Retinal pigment epithelial cell (primary cell): Measurements from ENCODE around the gene FAAH.

ENCODE experiments used
- DNase-seq: peaks from one replicate; pipeline ENCODE4 v3.0.0-alpha.2; 2010; ENCODE audit warnings: low read depth
- H3K4me3 ChIP-seq: 2 replicates; pipeline ENCODE4 v1.5.1; 2011; ENCODE audit warnings: mild to moderate bottlenecking, low read length, control low read depth, moderate library complexity
- TF ChIP-seq, protein P1 (sequence below): conservative IDR thresholded peaks from 2 replicates; pipeline ENCODE4 v1.5.1; 2011; ENCODE audit warnings: low read depth, low read length, control low read depth, inconsistent platforms

FAAH gene

DNA sequence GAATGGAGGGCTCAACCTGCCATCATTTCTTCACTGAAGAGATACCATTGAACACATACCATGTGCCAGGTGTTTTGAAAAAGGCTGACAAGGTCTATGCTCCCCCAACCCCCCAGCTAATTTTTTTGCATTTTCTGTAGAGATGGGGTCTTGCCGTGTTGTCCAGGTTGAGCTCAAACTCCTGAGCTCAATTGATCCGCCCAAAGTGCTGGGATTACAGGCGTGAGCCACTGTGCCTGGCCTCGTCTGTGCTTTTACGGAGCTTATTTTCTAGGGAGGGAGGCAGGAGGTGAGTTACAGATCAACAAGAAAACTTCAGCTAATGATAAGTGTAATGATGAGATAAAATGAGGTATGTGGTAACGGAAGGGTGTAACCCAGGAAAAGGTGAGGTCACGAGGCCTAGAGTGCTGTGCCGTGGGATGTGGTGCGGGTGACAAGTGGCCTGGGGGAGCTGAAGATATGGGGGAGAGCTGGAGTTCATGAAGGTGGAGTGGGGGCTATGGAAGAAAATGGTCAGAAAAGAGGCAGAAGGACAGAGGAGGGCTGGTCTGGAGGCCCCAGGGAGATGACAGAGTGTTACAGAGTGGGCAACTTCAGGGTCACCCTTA is 28.2 kb downstream of the FAAH start:
- no peak for DNase-seq
- no peak overlapping the region for H3K4me3 ChIP-seq
- TF ChIP-seq, protein P1, sequence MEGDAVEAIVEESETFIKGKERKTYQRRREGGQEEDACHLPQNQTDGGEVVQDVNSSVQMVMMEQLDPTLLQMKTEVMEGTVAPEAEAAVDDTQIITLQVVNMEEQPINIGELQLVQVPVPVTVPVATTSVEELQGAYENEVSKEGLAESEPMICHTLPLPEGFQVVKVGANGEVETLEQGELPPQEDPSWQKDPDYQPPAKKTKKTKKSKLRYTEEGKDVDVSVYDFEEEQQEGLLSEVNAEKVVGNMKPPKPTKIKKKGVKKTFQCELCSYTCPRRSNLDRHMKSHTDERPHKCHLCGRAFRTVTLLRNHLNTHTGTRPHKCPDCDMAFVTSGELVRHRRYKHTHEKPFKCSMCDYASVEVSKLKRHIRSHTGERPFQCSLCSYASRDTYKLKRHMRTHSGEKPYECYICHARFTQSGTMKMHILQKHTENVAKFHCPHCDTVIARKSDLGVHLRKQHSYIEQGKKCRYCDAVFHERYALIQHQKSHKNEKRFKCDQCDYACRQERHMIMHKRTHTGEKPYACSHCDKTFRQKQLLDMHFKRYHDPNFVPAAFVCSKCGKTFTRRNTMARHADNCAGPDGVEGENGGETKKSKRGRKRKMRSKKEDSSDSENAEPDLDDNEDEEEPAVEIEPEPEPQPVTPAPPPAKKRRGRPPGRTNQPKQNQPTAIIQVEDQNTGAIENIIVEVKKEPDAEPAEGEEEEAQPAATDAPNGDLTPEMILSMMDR, result no peak

DNA sequence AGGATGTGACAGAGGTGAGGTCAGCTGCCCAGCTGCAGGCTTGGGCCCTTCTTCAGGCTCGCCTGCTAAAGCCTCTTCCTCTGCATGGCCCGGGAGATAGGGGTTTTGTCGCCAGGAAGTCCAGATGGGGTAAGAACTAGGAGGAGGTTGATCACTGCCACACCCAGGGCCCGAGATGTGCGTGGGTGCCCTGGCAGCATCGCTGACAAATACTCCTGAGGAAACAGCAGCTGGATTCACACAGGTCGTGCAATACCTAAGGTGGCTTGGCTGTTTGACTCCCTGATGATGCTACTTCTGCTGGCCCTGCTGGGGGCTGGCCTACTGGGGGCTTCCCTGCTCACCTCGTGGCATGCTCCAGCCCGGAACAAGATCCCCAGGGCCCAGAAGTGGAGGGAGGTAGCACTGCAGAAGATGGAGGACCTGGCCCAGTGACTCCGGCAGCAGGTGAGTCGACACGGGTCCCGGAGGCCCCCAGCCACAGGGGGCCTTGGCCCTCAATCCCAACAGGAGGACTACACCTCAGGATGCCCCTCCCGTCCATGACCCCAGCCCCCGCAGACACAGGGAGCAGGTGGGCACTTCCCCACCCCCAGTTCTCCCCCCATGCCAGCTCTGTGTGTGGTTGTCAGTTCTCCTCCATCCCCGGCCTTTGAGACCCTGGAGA is 29.6 kb downstream of the FAAH start:
- DNase-seq, result no peak
- no peak overlapping the region for H3K4me3 ChIP-seq
- TF ChIP-seq, protein P1, result no peak

DNA sequence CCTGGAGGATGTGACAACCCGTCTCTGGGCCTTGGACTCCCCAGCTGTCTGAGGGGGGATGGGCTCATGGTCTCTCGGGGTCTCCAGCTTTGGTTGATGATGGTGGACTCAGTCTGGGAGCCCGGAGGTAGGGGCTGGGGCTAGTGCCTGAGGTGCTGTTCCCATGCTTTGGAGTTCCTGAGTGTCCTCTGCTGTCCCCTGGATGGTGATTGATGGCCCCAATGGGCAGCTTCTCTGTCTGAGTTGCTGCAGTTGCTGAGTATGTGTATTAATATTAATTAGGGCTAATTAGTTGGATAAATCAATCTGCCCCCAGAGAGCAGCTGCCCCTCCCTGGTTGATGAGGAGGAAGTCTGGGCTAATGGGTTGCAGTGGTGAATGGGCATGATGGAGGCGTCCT is 30.6 kb downstream of the FAAH start:
- H3K4me3 ChIP-seq, result no peak overlapping the region
- DNase-seq, result no peak
- TF ChIP-seq, protein P1, result no peak

DNA sequence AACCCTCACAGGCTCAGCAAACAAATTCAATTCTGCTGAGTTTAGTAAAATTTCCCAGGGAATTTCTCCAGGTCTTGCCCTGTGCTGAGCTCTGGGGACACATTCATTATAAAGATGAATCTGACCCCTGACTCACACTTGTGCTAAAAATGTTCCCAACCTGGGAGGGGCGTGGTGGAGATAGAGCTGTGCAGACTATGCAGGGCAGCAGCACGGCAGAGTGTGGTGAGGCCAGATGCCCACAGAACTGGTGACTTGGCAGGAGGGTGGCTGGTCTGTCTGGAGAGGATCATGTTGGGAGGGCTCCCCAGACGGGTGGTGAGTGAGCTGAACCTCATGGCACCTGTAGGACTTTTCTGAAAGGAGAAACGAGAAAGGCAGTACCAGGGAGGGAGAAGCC is 31.6 kb downstream of the FAAH start:
- DNase-seq, result no peak
- no peak overlapping the region for H3K4me3 ChIP-seq
- TF ChIP-seq, protein P1, result no peak

DNA sequence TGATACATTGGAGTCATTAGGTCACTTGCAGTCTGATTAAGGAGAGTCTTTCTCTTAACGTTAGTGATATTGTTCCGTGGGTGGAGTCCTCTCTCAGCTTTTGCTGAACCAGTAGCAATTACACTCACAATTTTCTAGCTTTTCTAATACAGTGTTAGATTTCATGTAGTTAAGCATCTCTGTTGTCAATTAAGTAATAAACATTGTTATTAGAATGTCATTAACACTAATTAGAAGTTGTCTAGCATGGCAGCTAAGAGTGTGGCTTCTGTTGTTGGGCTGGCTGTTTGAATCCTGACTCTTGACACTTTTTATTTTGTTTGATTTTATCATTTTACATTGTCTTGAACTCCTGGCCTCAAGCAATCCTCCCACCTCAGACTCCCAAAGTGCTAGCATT is 33.4 kb downstream of the FAAH start:
- TF ChIP-seq, protein P1, result no peak
- no peak for DNase-seq
- no peak overlapping the region for H3K4me3 ChIP-seq

DNA sequence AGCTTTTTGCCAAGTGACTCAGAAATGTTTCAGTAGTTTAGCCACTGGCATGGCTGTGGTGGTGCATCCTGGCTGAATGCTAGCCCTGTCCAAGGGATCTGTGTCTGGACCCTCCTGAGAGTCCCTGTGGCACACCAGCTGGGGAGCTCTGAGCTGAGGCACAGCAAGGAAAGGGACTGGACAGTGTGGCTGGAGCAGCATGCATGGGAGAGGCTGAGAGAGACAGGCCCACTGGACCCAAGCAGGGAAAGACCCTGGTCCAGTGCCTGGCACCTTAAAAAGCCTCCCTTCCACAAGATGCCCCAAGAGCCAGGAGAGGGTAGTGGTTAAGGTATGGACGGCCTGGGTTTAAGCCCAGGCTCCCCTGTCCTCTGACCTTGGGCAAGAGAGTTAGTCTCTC is 35.3 kb downstream of the FAAH start:
- no peak for DNase-seq
- no peak overlapping the region for H3K4me3 ChIP-seq
- TF ChIP-seq, protein P1, result no peak

DNA sequence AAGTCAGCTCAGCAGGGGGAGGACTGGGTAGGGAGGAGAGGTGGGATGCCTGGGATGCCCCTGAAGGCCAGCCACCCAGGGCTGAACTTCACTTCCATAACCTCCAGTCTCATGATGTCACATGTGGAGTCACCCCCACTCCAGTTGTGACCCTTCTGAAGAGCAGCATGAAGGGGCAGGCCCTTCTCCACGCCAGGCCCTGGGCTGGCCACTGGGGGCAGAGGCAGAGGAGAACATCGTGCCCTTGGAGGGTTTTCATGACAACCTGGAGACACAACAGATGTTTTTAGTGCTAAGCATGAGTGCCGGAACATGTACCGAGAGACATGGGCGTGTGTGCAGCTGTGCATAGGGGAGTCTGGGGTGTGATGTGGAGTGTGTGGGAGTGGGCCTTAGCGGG is 37.6 kb downstream of the FAAH start:
- DNase-seq, result no peak
- TF ChIP-seq, protein P1, result no peak
- H3K4me3 ChIP-seq, result no peak overlapping the region
